Measurements from ENCODE around the gene GPATCH4. TPM values are rescaled to one million over a fixed set of nuclear protein-coding genes. Genes with fewer than 3 reads are reported as not detected.

The GPATCH4 gene
- total and polyA plus RNA-seq, 2 donors (not counting 1 experiment from before 2014, with no cell fraction given), result 11.3 to 38.3 TPM

GRCh38 chr1:156648951-156649350 lies 47.7 kb upstream of the GPATCH4 start:
- no peak for TF ChIP-seq EZH2 (IDR thresholded peaks at IDR 0.05; ENCODE audit: borderline replicate concordance, insufficient read depth, low read depth, low read length, poor library complexity, severe bottlenecking)
- no peak for ATAC-seq (ENCODE audit: low read depth)
- WGBS (ENCODE audit: insufficient coverage), result 27% methylated on average over 2 of the region's 2 CpGs
- Histone ChIP-seq H3K9ac (ENCODE audit: low read length) (no peak overlapping the region), H3K4me2 (replicated peaks; ENCODE audit: low read depth, low read length, poor library complexity, severe bottlenecking) (no peak overlapping the region), H3K9me3 (ENCODE audit: control extremely low read depth in 1 of 3, control insufficient read depth in 2 of 3, insufficient read depth in 1 of 3, low read length in 2 of 3) (peaks cover 0 to 5% (median 0%) of the 10 kb centered on the region in 3 donors), H3K4me3 (ENCODE audit: control extremely low read depth in 1 of 5, extremely low read depth in 1 of 5, insufficient read depth in 1 of 5, low read depth in 2 of 5, low read length in 4 of 5) (no peak overlapping the region), H4K20me1 (ENCODE audit: control insufficient read depth, insufficient read depth, low read length, poor library complexity, severe bottlenecking) (no peaks in the 10 kb centered on the region), H3K36me3 (replicated peaks in 1 of 2; ENCODE audit: control extremely low read depth in 1 of 2, control insufficient read depth in 1 of 2, extremely low read depth in 1 of 2, insufficient read depth in 2 of 2, low read length in 1 of 2) (no peaks in the 10 kb centered on the region), H3K4me1 (ENCODE audit: control insufficient read depth in 2 of 2, insufficient read depth in 2 of 2, low read length in 2 of 2) (peaks cover 0 to under 1% of the 10 kb centered on the region in 2 donors), H3K79me2 (ENCODE audit: control insufficient read depth, insufficient read depth, low read length) (no peaks in the 10 kb centered on the region), H3K27ac (ENCODE audit: low read length in 2 of 2) (no peak overlapping the region), H2AFZ (ENCODE audit: insufficient read depth, low read depth, low read length, poor library complexity, severe bottlenecking) (no peak overlapping the region), H3K27me3 (replicated peaks in 1 of 4; ENCODE audit: control extremely low read depth in 1 of 4, control insufficient read depth in 3 of 4, insufficient read depth in 4 of 4, low read length in 3 of 4) (peaks cover 0 to 82% (median 45%) of the 10 kb centered on the region in 4 experiments)
- peaks cover 78% of the 10 kb centered on the region for H3K27me3 Mint-ChIP-seq
- no peak overlapping the region for H3K4me3 Mint-ChIP-seq
- H3K9me3 Mint-ChIP-seq (ENCODE audit: insufficient read depth), result no peaks in the 10 kb centered on the region
- POLR2A ChIA-PET, result no interaction called here
- intact Hi-C loops (cut with micrococcal nuclease), result no loop called here
- no peaks in the 10 kb centered on the region for H3K4me1 Mint-ChIP-seq
- no peak for DNase-seq
- no peak overlapping the region for H3K27ac Mint-ChIP-seq
- CTCF ChIA-PET, result interaction anchor here (0.7 to 1.5 kb wide), 11 partner anchors 9 to 263 kb away, joined by 3 to 6 read pairs (median 3); no protein-coding TSS in a partner anchor

DNA sequence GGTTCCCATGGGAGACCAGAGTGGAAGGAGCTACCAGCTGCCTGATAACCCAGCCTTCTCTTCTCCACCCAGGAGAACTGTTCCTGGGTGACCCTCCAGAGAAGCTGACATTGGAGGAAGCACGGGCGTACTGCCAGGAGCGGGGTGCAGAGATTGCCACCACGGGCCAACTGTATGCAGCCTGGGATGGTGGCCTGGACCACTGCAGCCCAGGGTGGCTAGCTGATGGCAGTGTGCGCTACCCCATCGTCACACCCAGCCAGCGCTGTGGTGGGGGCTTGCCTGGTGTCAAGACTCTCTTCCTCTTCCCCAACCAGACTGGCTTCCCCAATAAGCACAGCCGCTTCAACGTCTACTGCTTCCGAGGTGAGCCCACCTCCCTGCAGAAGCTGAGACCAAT lies 47.2 kb upstream of the GPATCH4 start:
- Mint-ChIP-seq H3K27me3 (peaks cover 77% of the 10 kb centered on the region), H3K9me3 (ENCODE audit: insufficient read depth) (no peaks in the 10 kb centered on the region), H3K4me3 (no peak overlapping the region), H3K27ac (no peak overlapping the region), H3K4me1 (peaks cover 3% of the 10 kb centered on the region)
- POLR2A ChIA-PET, result no interaction called here
- CTCF ChIA-PET, result interaction anchor here (0.7 to 1.5 kb wide), 10 partner anchors 9 to 211 kb away, joined by 3 to 6 read pairs (median 3); no protein-coding TSS in a partner anchor
- no peak overlapping the region for H2AFZ ChIP-seq (ENCODE audit: insufficient read depth, low read depth, low read length, poor library complexity, severe bottlenecking)
- H3K36me3 ChIP-seq (replicated peaks in 1 of 2; ENCODE audit: control extremely low read depth in 1 of 2, control insufficient read depth in 1 of 2, extremely low read depth in 1 of 2, insufficient read depth in 2 of 2, low read length in 1 of 2), result no peaks in the 10 kb centered on the region
- intact Hi-C loops (cut with micrococcal nuclease), result no loop called here
- H3K4me3 ChIP-seq (ENCODE audit: control extremely low read depth in 1 of 5, extremely low read depth in 1 of 5, insufficient read depth in 1 of 5, low read depth in 2 of 5, low read length in 4 of 5), result no peak overlapping the region
- H3K27me3 ChIP-seq (replicated peaks in 1 of 4; ENCODE audit: control extremely low read depth in 1 of 4, control insufficient read depth in 3 of 4, insufficient read depth in 4 of 4, low read length in 3 of 4), result peaks cover 0 to 82% (median 42%) of the 10 kb centered on the region in 4 experiments
- no peak overlapping the region for H3K4me2 ChIP-seq (replicated peaks; ENCODE audit: low read depth, low read length, poor library complexity, severe bottlenecking)
- peaks cover 0 to 5% (median 0%) of the 10 kb centered on the region in 3 donors for H3K9me3 ChIP-seq (ENCODE audit: control extremely low read depth in 1 of 3, control insufficient read depth in 2 of 3, insufficient read depth in 1 of 3, low read length in 2 of 3)
- ATAC-seq (ENCODE audit: low read depth) (no peak), DNase-seq (no peak)
- H4K20me1 ChIP-seq (ENCODE audit: control insufficient read depth, insufficient read depth, low read length, poor library complexity, severe bottlenecking), result no peaks in the 10 kb centered on the region
- H3K27ac ChIP-seq (ENCODE audit: low read length in 2 of 2), result no peak overlapping the region
- H3K4me1 ChIP-seq (ENCODE audit: control insufficient read depth in 2 of 2, insufficient read depth in 2 of 2, low read length in 2 of 2), result peaks cover 4 to 5% of the 10 kb centered on the region in 2 donors
- TF ChIP-seq CTCF (IDR thresholded peaks at IDR 0.05) (no peak), EZH2 (IDR thresholded peaks at IDR 0.05; ENCODE audit: borderline replicate concordance, insufficient read depth, low read depth, low read length, poor library complexity, severe bottlenecking) (no peak)
- no peak overlapping the region for H3K9ac ChIP-seq (ENCODE audit: low read length)
- 76% methylated on average over 8 of the region's 10 CpGs for WGBS (ENCODE audit: insufficient coverage)
- no peaks in the 10 kb centered on the region for H3K79me2 ChIP-seq (ENCODE audit: control insufficient read depth, insufficient read depth, low read length)
